ENCODE results near the gene PHLDB1.

PHLDB1 gene

DNA sequence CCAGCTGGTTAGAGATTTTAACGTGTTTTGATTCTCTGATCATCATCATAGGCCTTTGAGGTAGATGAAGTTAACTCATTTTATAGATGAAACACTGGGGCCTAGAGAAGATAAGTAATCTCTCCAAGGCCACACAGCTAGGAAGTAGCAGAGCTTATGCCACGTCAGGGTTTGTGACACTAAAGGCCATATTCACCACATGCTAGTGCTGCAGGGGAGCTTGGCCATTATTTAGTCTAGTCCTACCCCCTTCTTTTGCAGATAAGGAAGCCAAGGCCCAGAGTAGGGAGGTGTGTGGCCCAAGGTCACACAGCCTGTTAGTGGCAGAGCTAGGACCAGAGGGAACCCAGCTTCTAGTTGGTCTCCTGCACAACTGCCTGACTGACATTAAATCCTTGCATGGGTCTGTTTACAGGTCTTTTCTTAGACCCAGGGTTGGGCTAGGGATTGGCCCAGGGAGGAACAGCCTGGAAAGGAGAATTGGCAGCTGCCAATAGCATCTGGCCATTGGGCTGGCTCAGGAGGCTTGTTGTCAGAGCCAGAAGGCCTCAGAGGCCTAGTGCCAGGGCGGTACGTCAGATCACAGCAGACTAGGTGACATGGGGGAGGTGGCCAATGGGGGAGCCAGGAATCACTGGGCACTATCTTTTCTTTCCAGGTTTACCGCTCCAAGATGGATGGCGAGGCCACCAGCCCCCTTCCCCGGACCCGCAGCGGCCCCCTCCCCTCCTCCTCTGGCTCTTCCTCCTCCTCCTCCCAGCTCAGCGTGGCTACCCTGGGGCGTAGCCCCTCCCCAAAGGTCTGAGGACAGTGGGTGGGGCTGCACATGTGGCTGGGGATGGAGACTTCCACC, 36.0 kb downstream of the PHLDB1 start:
- DNase-seq (ENCODE audit: low read depth) = no peak
- TF ChIP-seq, protein P1, sequence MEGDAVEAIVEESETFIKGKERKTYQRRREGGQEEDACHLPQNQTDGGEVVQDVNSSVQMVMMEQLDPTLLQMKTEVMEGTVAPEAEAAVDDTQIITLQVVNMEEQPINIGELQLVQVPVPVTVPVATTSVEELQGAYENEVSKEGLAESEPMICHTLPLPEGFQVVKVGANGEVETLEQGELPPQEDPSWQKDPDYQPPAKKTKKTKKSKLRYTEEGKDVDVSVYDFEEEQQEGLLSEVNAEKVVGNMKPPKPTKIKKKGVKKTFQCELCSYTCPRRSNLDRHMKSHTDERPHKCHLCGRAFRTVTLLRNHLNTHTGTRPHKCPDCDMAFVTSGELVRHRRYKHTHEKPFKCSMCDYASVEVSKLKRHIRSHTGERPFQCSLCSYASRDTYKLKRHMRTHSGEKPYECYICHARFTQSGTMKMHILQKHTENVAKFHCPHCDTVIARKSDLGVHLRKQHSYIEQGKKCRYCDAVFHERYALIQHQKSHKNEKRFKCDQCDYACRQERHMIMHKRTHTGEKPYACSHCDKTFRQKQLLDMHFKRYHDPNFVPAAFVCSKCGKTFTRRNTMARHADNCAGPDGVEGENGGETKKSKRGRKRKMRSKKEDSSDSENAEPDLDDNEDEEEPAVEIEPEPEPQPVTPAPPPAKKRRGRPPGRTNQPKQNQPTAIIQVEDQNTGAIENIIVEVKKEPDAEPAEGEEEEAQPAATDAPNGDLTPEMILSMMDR (IDR thresholded peaks at IDR 0.05; ENCODE audit: low read length, missing control alignments) = no peak
- no peak overlapping the region for H3K4me3 ChIP-seq (replicated peaks; ENCODE audit: low read depth, low read length)

DNA sequence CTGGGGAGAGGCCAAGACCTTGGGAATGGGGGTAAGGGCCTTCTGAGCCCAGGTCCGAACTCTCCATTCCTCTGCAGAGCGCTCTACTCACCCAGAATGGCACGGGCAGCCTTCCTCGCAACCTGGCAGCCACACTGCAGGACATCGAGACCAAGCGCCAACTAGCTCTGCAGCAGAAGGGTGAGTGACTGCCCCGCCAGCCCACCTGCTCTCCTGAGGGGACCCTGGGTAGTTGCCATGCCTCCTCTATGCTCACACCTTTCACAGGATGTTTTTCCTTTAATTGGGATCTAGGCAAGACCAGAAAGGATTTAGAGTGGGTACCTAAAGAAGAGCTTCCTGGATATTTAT, 36.6 kb downstream of the PHLDB1 start:
- H3K4me3 ChIP-seq (replicated peaks; ENCODE audit: low read depth, low read length) = no peak overlapping the region
- TF ChIP-seq, protein P1 (IDR thresholded peaks at IDR 0.05; ENCODE audit: low read length, missing control alignments) = no peak
- no peak for DNase-seq (ENCODE audit: low read depth)

DNA sequence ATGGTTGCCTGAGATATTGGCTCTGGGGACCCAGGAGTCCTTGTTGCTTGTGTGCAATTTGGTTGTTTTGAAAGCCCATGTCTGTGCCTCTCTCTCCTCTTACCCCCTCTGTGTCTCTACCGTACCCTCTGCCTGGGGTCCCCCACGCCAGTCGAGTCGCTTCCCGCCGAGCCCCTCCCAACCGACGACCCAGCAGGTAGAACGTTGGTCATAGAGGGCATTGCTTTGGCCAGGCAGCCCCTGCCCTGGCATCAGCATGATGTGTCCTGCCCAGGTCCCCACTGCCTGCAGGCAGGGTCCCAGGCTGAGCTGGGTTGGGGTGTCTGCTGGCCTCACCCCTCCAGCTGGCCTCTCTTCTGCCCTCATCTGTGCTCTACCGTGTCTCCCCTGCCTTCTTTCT, 37.1 kb downstream of the PHLDB1 start:
- no peak overlapping the region for H3K4me3 ChIP-seq (replicated peaks; ENCODE audit: low read depth, low read length)
- no peak for DNase-seq (ENCODE audit: low read depth)
- TF ChIP-seq, protein P1 (IDR thresholded peaks at IDR 0.05; ENCODE audit: low read length, missing control alignments) = no peak

DNA sequence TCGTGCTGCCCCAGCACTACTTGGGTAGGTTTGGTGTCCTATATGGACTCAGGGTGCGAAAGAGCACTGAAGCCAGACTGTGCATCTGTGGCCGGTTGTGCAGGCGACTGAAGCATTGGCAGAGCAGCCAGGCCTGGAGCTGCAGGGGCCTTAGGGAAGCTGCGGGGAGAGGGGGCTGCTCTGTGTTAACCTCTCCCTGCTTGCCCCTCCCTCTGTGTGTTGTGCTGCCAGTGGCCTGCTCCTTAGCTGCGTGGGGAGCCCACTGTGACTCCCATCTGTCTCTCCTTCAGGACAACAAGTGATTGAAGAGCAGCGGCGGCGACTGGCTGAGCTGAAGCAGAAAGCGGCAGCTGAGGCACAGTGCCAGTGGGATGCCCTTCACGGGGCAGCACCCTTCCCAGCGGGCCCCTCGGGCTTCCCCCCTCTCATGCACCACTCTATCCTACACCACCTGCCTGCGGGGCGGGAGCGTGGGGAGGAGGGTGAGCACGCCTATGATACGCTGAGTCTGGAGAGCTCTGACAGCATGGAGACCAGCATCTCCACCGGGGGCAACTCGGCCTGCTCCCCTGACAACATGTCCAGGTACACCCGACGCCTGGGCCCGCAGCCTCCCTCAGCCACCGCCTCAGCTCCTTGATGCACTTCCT, 37.8 kb downstream of the PHLDB1 start:
- TF ChIP-seq, protein P1 (IDR thresholded peaks at IDR 0.05; ENCODE audit: low read length, missing control alignments) = no peak
- DNase-seq (ENCODE audit: low read depth) = no peak
- no peak overlapping the region for H3K4me3 ChIP-seq (replicated peaks; ENCODE audit: low read depth, low read length)

DNA sequence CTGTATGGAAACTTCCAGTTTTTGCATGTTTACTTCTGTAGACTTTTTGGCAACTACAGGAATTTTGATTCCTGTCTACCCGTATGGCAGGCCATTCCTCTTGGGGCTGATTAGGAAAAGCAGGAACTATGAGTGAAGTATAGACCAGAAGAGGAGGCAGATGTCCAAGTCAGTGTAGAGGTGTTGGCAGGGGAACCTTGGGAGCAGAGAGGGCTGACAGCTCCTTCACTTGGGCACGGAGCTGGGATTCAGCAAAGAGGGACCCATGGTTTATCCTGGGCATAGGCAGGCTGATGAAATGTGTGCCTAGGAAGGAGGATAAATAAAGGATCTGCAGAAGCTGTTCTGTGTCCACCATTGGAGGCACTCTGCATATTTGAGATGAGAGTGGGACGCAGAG, 39.0 kb downstream of the PHLDB1 start:
- TF ChIP-seq, protein P1 (IDR thresholded peaks at IDR 0.05; ENCODE audit: low read length, missing control alignments) = no peak
- no peak for DNase-seq (ENCODE audit: low read depth)
- H3K4me3 ChIP-seq (replicated peaks; ENCODE audit: low read depth, low read length) = no peak overlapping the region

DNA sequence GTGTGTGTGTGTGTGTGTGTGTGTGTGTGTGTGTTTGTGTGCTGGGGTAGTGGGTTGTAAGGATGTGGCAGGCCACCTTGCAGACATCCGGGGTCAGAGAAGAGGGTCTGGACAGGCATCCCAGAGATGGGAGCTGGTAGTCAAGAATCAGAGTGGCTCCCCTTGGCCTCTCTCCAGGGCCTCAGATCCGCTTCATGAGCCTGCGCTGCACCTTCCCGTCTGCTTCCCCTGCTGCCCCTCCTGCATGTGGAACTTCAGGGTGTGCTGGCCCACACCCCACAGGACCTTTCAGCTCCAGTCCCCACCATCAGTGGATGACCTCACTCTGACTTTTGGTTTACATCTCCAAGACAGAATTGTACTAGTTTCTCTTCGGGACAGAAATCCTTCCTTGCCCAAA, 40.9 kb downstream of the PHLDB1 start:
- DNase-seq (ENCODE audit: low read depth) = no peak
- TF ChIP-seq, protein P1 (IDR thresholded peaks at IDR 0.05; ENCODE audit: low read length, missing control alignments) = no peak
- H3K4me3 ChIP-seq (replicated peaks; ENCODE audit: low read depth, low read length) = no peak overlapping the region
